Endothelial cell of umbilical vein (primary cell): ENCODE measurements around the gene CCDC97. TPM values are rescaled to one million over a fixed set of nuclear protein-coding genes. Genes with fewer than 3 reads are reported as not detected.
A peak's percentile ranks its signal among the peaks of the same experiment; 100 is the strongest.

Experiments used
- Bru-seq: library from RNA; stranded (reverse); fragments of 400-500 nt; gene quantifications from one replicate; lab custom pipeline; 2021; lab: Mats Ljungman, UMichigan
- BruChase-seq, 2 experiments: library from RNA; stranded (reverse); fragments of 400-500 nt; gene quantifications; one replicate each; lab custom pipeline; 2021; lab: Mats Ljungman, UMichigan
- BruUV-seq: library from RNA; stranded (reverse); fragments of 400-500 nt; replicated peaks from 2 replicates; lab custom pipeline; 2021; lab: Mats Ljungman, UMichigan
- CTCF ChIA-PET: fragments of 300-600, 350-600 bp; sonication (Branson Sonifier 250); formaldehyde crosslinking; loops from one replicate; lab custom pipeline; 2021; ENCODE audit warnings: antibody characterized with exemption, inconsistent platforms; lab: Charles Lee
- POLR2A ChIA-PET: fragments of 300-600, 350-600 bp; sonication (Branson Sonifier 250); formaldehyde crosslinking; loops from one replicate; lab custom pipeline; 2021; ENCODE audit warnings: antibody characterized with exemption, inconsistent platforms; lab: Charles Lee
- DNase-seq: peaks from one replicate; pipeline ENCODE4 v3.0.0-alpha.2; 2011; ENCODE audit warnings: low read depth, low spot score
- FAIRE-seq: peaks from 2 replicates; lab custom pipeline; 2011; peaks lifted over from hg19 to GRCh38; lab: Jason Lieb, UNC
- H2AFZ ChIP-seq: 2 replicates; pipeline ENCODE4 v1.6.0; 2012; ENCODE audit warnings: low read depth, low read length, control low read depth, inconsistent platforms
- H3K27ac ChIP-seq: 2 replicates; pipeline ENCODE4 v1.5.1; 2011; ENCODE audit warnings: low read depth, mild to moderate bottlenecking, control low read depth, low read length, moderate library complexity; ENCODE audit not compliant: insufficient read depth
- H3K27me3 ChIP-seq, 2 experiments: 2 replicates each; pipeline versions ENCODE4 v1.6.0 to v1.6.1; 2011; ENCODE audit warnings: low read length in 2 of 2, mixed read lengths in 1 of 2; ENCODE audit not compliant: control insufficient read depth in 2 of 2, insufficient read depth in 2 of 2
- H3K36me3 ChIP-seq, 2 experiments: 2 replicates in 1 of 2; 3 replicates in 1 of 2; pipeline ENCODE4 v1.5.1; 2011; ENCODE audit warnings: low read length in 2 of 2, mild to moderate bottlenecking in 1 of 2, moderate library complexity in 1 of 2; ENCODE audit not compliant: control insufficient read depth in 2 of 2, insufficient read depth in 2 of 2; ENCODE audit errors: extremely low read depth in 1 of 2
- H3K4me1 ChIP-seq: 3 replicates; pipeline ENCODE4 v1.5.1; 2011; ENCODE audit warnings: mild to moderate bottlenecking, low read length; ENCODE audit not compliant: control insufficient read depth, insufficient read depth; ENCODE audit errors: extremely low read depth
- H3K4me2 ChIP-seq: 2 replicates; pipeline ENCODE4 v1.6.1; 2011; ENCODE audit warnings: low read length, control low read depth, mixed read lengths; ENCODE audit not compliant: insufficient read depth
- H3K4me3 ChIP-seq, 3 experiments: fragments of 200-600 bp in 1 of 3; sonication (generic), shearing (Covaris generic) in 1 of 3; replicated peaks in 1 of 3; 2 replicates each; pipeline ENCODE4 v1.5.1; 2011 to 2016; ENCODE audit warnings: control low read depth in 3 of 3, low read length in 3 of 3, mild to moderate bottlenecking in 2 of 3, inconsistent platforms in 1 of 3, low read depth in 1 of 3, moderate library complexity in 1 of 3; ENCODE audit not compliant: insufficient read depth in 1 of 3
- H3K79me2 ChIP-seq: 2 replicates; pipeline ENCODE4 v1.6.0; 2012; ENCODE audit warnings: low read length, inconsistent platforms; ENCODE audit not compliant: control insufficient read depth, insufficient read depth
- H3K9ac ChIP-seq: replicated peaks from 2 replicates; pipeline ENCODE3; 2011; ENCODE audit warnings: low read length, control low read depth; ENCODE audit not compliant: insufficient read depth; ENCODE audit errors: extremely low read depth
- H3K9me1 ChIP-seq: replicated peaks from 3 replicates; pipeline ENCODE4 v1.6.0; 2011; ENCODE audit warnings: mild to moderate bottlenecking, low read length; ENCODE audit not compliant: control insufficient read depth, insufficient read depth; ENCODE audit errors: extremely low read depth
- H3K9me3 ChIP-seq: replicated peaks from 2 replicates; pipeline ENCODE4 v1.5.1; 2012; ENCODE audit warnings: low read length, inconsistent platforms; ENCODE audit not compliant: control insufficient read depth, insufficient read depth
- H4K20me1 ChIP-seq: replicated peaks from 2 replicates; pipeline ENCODE3; 2011; ENCODE audit warnings: mild to moderate bottlenecking, low read length; ENCODE audit not compliant: control insufficient read depth, insufficient read depth; ENCODE audit errors: extremely low read depth
- EZH2 ChIP-seq: IDR thresholded peaks from 2 replicates; pipeline ENCODE4 v1.6.1; 2012; ENCODE audit warnings: borderline replicate concordance, low read depth, mild to moderate bottlenecking, moderate library complexity, low read length, inconsistent platforms; ENCODE audit not compliant: severe bottlenecking
- FOS ChIP-seq: IDR thresholded peaks from 2 replicates; pipeline ENCODE4 v1.6.1; 2011; ENCODE audit warnings: mild to moderate bottlenecking, low read length, moderate library complexity, borderline replicate concordance; ENCODE audit not compliant: insufficient read depth
- GATA2 ChIP-seq: IDR thresholded peaks from 2 replicates; pipeline ENCODE4 v1.7.0; 2011; ENCODE audit warnings: low read depth, mild to moderate bottlenecking, moderate library complexity, mixed read lengths, low read length; ENCODE audit not compliant: insufficient read length, insufficient read depth
- JUN ChIP-seq: IDR thresholded peaks from 2 replicates; pipeline ENCODE4 v1.6.1; 2011; ENCODE audit warnings: borderline replicate concordance, low read depth; ENCODE audit not compliant: insufficient read length, insufficient read depth
- MYC ChIP-seq: IDR thresholded peaks from one replicate; pipeline ENCODE4 v1.6.1; 2011; ENCODE audit warnings: mild to moderate bottlenecking, low read depth, low read length
- POLR2A ChIP-seq: IDR thresholded peaks from 2 replicates; pipeline ENCODE4 v1.6.1; 2012; ENCODE audit warnings: low read depth, mild to moderate bottlenecking, control low read depth, low read length
- POLR2AphosphoS5 ChIP-seq: IDR thresholded peaks from 2 replicates; pipeline ENCODE4 v1.6.1; 2012; ENCODE audit warnings: low read depth, mild to moderate bottlenecking, control low read depth, low read length, moderate library complexity; ENCODE audit not compliant: insufficient read depth
- dilution Hi-C: fragments of 300-500 bp; cut with MboI; formaldehyde crosslinking; loops from one replicate; pipeline ENCODE4 v1.15.0; 2019; ENCODE audit warnings: low sequenced_read_pairs; ENCODE audit not compliant: extremely low pct_ligation_motif_present
- intact Hi-C: fragments of 100-400 bp; cut with micrococcal nuclease; formaldehyde crosslinking; loops from one replicate; pipeline ENCODE4 v1.10.0; 2022
- long read RNA-seq: library from polyadenylated mRNA; stranded (forward); transcript quantifications from one replicate; pipeline ENCODE4 v2.0.0, GENCODE V29; 2021
- polyA minus RNA-seq, 3 experiments: library from RNA; depleted of rRNA, polyadenylated mRNA; stranded (reverse); fragments of >200 nt; gene quantifications; 1 replicate in 1 of 3; 2 replicates in 2 of 3; pipeline ENCODE4 v1.2.3, GENCODE V29; 2011
- polyA plus RNA-seq, 4 experiments: library from polyadenylated mRNA; depleted of rRNA in 3 of 4; stranded (reverse) in 3 of 4; unstranded in 1 of 4; fragments of >200 nt; gene quantifications; 2 replicates each; pipeline versions ENCODE4 v1.2.1 to v1.2.3, GENCODE V29; 2011 to 2012; ENCODE audit warnings: missing spikeins in 1 of 4
- total RNA-seq: library from RNA; stranded (reverse); gene quantifications from 2 replicates; pipeline ENCODE4 v1.2.3, GENCODE V29; 2021
- TF ChIP-seq, protein P1 (sequence below): IDR thresholded peaks from 2 replicates; pipeline ENCODE4 v1.6.1; 2011; ENCODE audit not compliant: insufficient read depth, insufficient read length
- TF ChIP-seq, protein P2 (sequence below), 2 donors: IDR thresholded peaks; 1 replicate in 1 of 2; 2 replicates in 1 of 2; pipeline ENCODE4 v1.5.1; 2011; ENCODE audit warnings: low read length in 2 of 2, mild to moderate bottlenecking in 2 of 2, moderate library complexity in 2 of 2, control low read depth in 1 of 2, inconsistent platforms in 1 of 2, low read depth in 1 of 2; ENCODE audit not compliant: insufficient read depth in 1 of 2; ENCODE audit errors: extremely low read depth in 1 of 2

The CCDC97 gene
- total RNA-seq: 24.2 and 27.2 TPM in 2 replicates
- 19.7 and 20.7 TPM in 2 replicates for polyA plus RNA-seq
- polyA plus RNA-seq (2011; cell fraction: cytosol; rRNA removed): 11.1 and 12.9 TPM in 2 replicates
- 13.2 TPM in 2 replicates for polyA plus RNA-seq (2011; cell fraction: nucleus; rRNA removed)
- 16.7 and 18.4 TPM in 2 replicates for polyA plus RNA-seq (2012)
- polyA minus RNA-seq: 16.3 and 20.4 TPM in 2 replicates
- polyA minus RNA-seq (2011; cell fraction: cytosol; rRNA and poly(A)+ RNA removed): 7.8 TPM
- polyA minus RNA-seq (2011; cell fraction: nucleus; rRNA and poly(A)+ RNA removed): 13.1 and 19.1 TPM in 2 replicates
- percentile 67 among the genes with signal in this experiment for Bru-seq, nascent RNA
- percentile 80 among the genes with signal in this experiment for BruChase-seq, experiment 1, labeled RNA remaining after a 6-hour chase
- percentile 65 among the genes with signal in this experiment for BruChase-seq, experiment 2, labeled RNA remaining after a 2-hour chase
- long read RNA-seq, transcript CCDC97-201 (5 exons, 3,322 nt): major isoform, 15 of 55 reads
- long read RNA-seq, partial matches to known transcripts: 15 of 55 reads
- long read RNA-seq, other reads (novel, unspliced or antisense): 25 of 55 reads

DNA sequence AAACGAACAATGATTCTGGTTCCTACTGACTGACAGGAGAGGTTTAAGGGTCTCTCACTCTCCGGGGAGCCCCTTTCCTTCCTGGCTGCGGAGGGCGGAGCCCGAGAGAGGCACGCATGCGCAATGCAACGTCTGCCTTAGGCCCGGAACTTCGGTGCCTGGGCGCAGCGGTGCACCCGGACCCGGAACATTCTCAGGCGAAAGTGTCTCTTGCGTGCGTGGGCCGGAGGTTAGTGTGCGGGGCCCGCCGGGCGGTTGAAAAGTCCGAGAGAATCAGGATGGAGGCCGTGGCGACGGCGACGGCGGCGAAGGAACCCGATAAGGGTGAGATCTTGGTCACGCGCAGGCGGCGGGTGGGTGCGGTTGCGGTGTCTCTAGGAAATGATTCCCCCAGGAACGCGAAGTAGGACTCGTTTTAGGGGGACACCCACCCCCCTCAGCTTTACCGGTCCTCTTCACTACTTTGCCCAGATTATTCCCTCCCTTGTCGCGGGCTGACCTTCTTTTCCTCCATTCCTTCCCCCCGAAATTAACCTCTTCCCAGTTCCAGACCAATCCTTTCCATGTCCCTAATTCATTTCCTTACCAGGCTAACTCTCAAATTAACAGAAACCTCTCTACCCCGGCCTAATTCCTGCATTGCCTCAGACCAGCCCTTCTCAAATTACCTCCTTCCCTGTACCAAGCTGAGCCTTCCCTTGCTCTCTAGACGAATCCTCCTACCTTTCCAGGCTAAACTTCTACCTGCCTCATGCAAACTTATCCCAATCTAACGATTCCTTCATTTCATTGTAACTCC, at the start of gene CCDC97:
Gene CCDC97 (plus strand): TSS at position 140 of the 799 bp plus-strand sequence. CDS start 139 bp downstream, at position 279.
- peaks cover 37% of the 10 kb centered on the region for H3K79me2 ChIP-seq
- no TSS peak for BruUV-seq
- H3K9me3 ChIP-seq: no peaks in the 10 kb centered on the region
- H3K27me3 ChIP-seq: no peaks in the 10 kb centered on the region
- peak; percentile 91 for DNase-seq
- H2AFZ ChIP-seq: peak within 1 kb of the TSS; percentile 51
- H3K36me3 ChIP-seq: peaks cover 16 to 22% of the 10 kb centered on the region in 2 experiments
- POLR2A ChIA-PET: interaction anchor here (0.7 kb wide), 1 partner anchor 12 kb away, joined by 7 read pairs; no protein-coding TSS in a partner anchor
- FAIRE-seq: peak; percentile 95
- intact Hi-C loops (loop anchor here (1.0 kb wide), 1 partner anchor 42 kb away; no protein-coding TSS in a partner anchor), dilution Hi-C loops (no loop called here)
- peaks cover 42% of the 10 kb centered on the region for H3K4me1 ChIP-seq
- H3K9me1 ChIP-seq: no peaks in the 10 kb centered on the region
- H3K27ac ChIP-seq: peak within 1 kb of the TSS; percentile 57
- TF ChIP-seq, protein P1, sequence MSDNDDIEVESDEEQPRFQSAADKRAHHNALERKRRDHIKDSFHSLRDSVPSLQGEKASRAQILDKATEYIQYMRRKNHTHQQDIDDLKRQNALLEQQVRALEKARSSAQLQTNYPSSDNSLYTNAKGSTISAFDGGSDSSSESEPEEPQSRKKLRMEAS: peak; percentile 13
- TF ChIP-seq JUN (no peak), MYC (peak; percentile 57), FOS (no peak), POLR2A (peak; percentile 98), EZH2 (no peak), GATA2 (no peak), POLR2AphosphoS5 (peak; percentile 96)
- TF ChIP-seq, protein P2, sequence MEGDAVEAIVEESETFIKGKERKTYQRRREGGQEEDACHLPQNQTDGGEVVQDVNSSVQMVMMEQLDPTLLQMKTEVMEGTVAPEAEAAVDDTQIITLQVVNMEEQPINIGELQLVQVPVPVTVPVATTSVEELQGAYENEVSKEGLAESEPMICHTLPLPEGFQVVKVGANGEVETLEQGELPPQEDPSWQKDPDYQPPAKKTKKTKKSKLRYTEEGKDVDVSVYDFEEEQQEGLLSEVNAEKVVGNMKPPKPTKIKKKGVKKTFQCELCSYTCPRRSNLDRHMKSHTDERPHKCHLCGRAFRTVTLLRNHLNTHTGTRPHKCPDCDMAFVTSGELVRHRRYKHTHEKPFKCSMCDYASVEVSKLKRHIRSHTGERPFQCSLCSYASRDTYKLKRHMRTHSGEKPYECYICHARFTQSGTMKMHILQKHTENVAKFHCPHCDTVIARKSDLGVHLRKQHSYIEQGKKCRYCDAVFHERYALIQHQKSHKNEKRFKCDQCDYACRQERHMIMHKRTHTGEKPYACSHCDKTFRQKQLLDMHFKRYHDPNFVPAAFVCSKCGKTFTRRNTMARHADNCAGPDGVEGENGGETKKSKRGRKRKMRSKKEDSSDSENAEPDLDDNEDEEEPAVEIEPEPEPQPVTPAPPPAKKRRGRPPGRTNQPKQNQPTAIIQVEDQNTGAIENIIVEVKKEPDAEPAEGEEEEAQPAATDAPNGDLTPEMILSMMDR (IDR thresholded peaks at IDR 0.05; ENCODE audit: extremely low read depth in 1 of 2, insufficient read depth in 1 of 2, low read depth in 1 of 2, low read length in 2 of 2): no peak
- H3K4me2 ChIP-seq: peak within 1 kb of the TSS; percentile 95
- H4K20me1 ChIP-seq: no peaks in the 10 kb centered on the region
- CTCF ChIA-PET: interaction anchor here (1.2 to 4.1 kb wide), 5 partner anchors 12 to 121 kb away, joined by 4 to 20 read pairs (median 5); no protein-coding TSS in a partner anchor
- peak within 1 kb of the TSS; percentile 83 for H3K9ac ChIP-seq
- H3K4me3 ChIP-seq: peak within 1 kb of the TSS; percentile 71 to 97 (median 81)
